ENCODE data around the gene SLC29A3.
A peak's percentile ranks its signal among the peaks of the same experiment; 100 is the strongest.

Gene SLC29A3

GRCh38 chr10:71374481-71375233 lies 55.6 kb downstream of the SLC29A3 start:
- no peak for DNase-seq

- DNase-seq: no peak
These were observed 56.9 kb downstream of the SLC29A3 start for GRCh38 chr10:71375952-71376351.

- DNase-seq: no peak
These were observed 59.5 kb downstream of the SLC29A3 start for GRCh38 chr10:71378336-71379117.

GRCh38 chr10:71379118-71379766 lies 60.2 kb downstream of the SLC29A3 start:
- DNase-seq: no peak

- no peak for DNase-seq
These were observed 61.8 kb downstream of the SLC29A3 start for GRCh38 chr10:71380841-71381240.

GRCh38 chr10:71381611-71382010 lies 62.6 kb downstream of the SLC29A3 start:
- no peak for DNase-seq

- no peak for DNase-seq
These were observed 63.0 kb downstream of the SLC29A3 start for GRCh38 chr10:71382028-71382427.

GRCh38 chr10:71382757-71383156 lies 63.7 kb downstream of the SLC29A3 start:
- DNase-seq: no peak

GRCh38 chr10:71383972-71384687 lies 65.1 kb downstream of the SLC29A3 start:
- DNase-seq: peak in 1 of 2 experiments; percentile 41

GRCh38 chr10:71388171-71388570 lies 69.1 kb downstream of the SLC29A3 start:
- DNase-seq: no peak

- DNase-seq: no peak
These were observed 69.7 kb downstream of the SLC29A3 start for GRCh38 chr10:71388583-71389310.

GRCh38 chr10:71389768-71390460 lies 70.9 kb downstream of the SLC29A3 start:
- no peak for DNase-seq

- no peak for DNase-seq
These were observed 71.4 kb downstream of the SLC29A3 start for GRCh38 chr10:71390461-71390835.

GRCh38 chr10:71390921-71391690 lies 72.0 kb downstream of the SLC29A3 start:
- no peak for DNase-seq

GRCh38 chr10:71391701-71392100 lies 72.6 kb downstream of the SLC29A3 start:
- DNase-seq: no peak

GRCh38 chr10:71392292-71392691 lies 73.2 kb downstream of the SLC29A3 start:
- no peak for DNase-seq

- DNase-seq: no peak
These were observed 74.0 kb downstream of the SLC29A3 start for GRCh38 chr10:71392791-71393781.

GRCh38 chr10:71393841-71394475 lies 74.9 kb downstream of the SLC29A3 start:
- no peak for DNase-seq

GRCh38 chr10:71394926-71395562 lies 76.0 kb downstream of the SLC29A3 start:
- no peak for DNase-seq

Measured in NCI-H446 (cell line).